Right renal cortex interstitium (tissue), 3 donors: ENCODE measurements around the gene CRLF3. TPM values are rescaled to one million over a fixed set of nuclear protein-coding genes. Genes with fewer than 3 reads are reported as not detected.
"Not testable (repeated sequence)": the region's sequence is repeated elsewhere in the genome, so short reads cannot be mapped to it uniquely, and the experiment has no call there.

Experiments used
- DNase-seq, 3 donors: peaks; one replicate each; pipeline ENCODE4 v3.0.0-alpha.2; 2013; ENCODE audit warnings: low read depth in 3 of 3, low spot score in 2 of 3
- polyA plus RNA-seq, 3 donors: library from polyadenylated mRNA; unstranded; fragments of 120-200 nt; gene quantifications; one replicate each; pipeline ENCODE4 v1.2.1, GENCODE V29; 2013; ENCODE audit not compliant: insufficient read length in 3 of 3

The CRLF3 gene
- polyA plus RNA-seq, 3 donors, result 14.3 to 16.0 (median 14.7) TPM

GRCh38 chr17:30747621-30748020 is 76.9 kb downstream of the CRLF3 start:
- not testable (repeated sequence) for DNase-seq

GRCh38 chr17:30742669-30743068 is 81.8 kb downstream of the CRLF3 start:
- DNase-seq, result not testable (repeated sequence)

- DNase-seq, result not testable (repeated sequence)
Observed at GRCh38 chr17:30736371-30736770, 88.1 kb downstream of the CRLF3 start.

- DNase-seq, result not testable (repeated sequence)
Observed at GRCh38 chr17:30735644-30736043, 88.8 kb downstream of the CRLF3 start.

- DNase-seq, result not testable (repeated sequence)
Observed at GRCh38 chr17:30735206-30735605, 89.3 kb downstream of the CRLF3 start.

- DNase-seq, result not testable (repeated sequence)
Observed at GRCh38 chr17:30734153-30734552, 90.3 kb downstream of the CRLF3 start.

Other genes with a start within 250 kb of the CRLF3 start
- 1 to 10 TPM; 5.9 to 6.5 (median 6.5) TPM for gene ATAD5, start 7.3 kb upstream of the CRLF3 start, polyA plus RNA-seq
- 10 to 100 TPM; 19.7 to 27.8 (median 25.7) TPM for gene TEFM, start 81.5 kb upstream of the CRLF3 start, polyA plus RNA-seq
- 1 to 10 TPM; 2.3 to 2.8 (median 2.4) TPM for gene ADAP2, start 97.3 kb upstream of the CRLF3 start, polyA plus RNA-seq
- 10 to 100 TPM; 17.9 to 19.9 (median 19.7) TPM for gene RNF135, start 146.3 kb upstream of the CRLF3 start, polyA plus RNA-seq